ENCODE data around the gene CLRN3.

The CLRN3 gene

DNA sequence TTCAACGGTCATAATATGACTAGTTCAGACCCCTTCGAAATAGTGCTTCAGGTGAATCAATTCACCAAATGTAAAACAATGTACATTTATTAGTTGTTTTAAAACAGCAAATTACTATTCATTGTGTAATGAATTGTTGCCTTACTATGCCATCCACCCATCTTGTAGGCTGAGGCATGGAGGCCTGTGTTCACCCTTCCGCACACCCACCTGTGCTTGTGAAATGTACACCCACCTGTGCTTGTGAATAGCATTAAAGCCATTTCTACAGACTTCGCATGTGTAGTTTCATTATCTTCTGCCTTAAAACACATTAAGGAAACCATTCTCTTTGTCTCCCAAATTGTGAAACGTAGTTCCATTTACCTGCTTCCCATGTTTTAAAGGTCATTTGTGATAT is 16.8 kb downstream of the CLRN3 start:
- TF ChIP-seq SIN3A (IDR thresholded peaks at IDR 0.05; ENCODE audit: borderline replicate concordance, insufficient read depth, low read length) (no peak), FOXP2 (optimal IDR thresholded peaks at IDR 0.05; ENCODE audit: borderline replicate concordance, extremely low read depth, extremely low read length, insufficient read depth) (no peak), POLR2AphosphoS5 (IDR thresholded peaks at IDR 0.05; ENCODE audit: low read depth, low read length) (no peak)

DNA sequence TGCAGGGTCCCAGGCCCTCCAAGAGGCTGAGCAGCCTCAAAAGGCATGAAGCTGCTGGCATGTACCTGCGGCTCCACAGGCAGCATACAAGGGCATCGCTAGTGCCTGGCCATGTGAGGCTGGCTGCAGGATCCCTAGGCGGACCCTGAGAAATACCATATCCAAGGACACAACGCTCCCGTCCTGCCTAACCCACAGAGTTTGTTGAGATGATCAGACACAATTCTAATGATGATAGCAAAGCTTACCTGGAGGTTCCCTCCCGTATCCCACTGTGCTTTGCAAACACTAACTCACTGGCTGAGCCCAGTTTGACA is 17.3 kb downstream of the CLRN3 start:
- TF ChIP-seq, protein P1, sequence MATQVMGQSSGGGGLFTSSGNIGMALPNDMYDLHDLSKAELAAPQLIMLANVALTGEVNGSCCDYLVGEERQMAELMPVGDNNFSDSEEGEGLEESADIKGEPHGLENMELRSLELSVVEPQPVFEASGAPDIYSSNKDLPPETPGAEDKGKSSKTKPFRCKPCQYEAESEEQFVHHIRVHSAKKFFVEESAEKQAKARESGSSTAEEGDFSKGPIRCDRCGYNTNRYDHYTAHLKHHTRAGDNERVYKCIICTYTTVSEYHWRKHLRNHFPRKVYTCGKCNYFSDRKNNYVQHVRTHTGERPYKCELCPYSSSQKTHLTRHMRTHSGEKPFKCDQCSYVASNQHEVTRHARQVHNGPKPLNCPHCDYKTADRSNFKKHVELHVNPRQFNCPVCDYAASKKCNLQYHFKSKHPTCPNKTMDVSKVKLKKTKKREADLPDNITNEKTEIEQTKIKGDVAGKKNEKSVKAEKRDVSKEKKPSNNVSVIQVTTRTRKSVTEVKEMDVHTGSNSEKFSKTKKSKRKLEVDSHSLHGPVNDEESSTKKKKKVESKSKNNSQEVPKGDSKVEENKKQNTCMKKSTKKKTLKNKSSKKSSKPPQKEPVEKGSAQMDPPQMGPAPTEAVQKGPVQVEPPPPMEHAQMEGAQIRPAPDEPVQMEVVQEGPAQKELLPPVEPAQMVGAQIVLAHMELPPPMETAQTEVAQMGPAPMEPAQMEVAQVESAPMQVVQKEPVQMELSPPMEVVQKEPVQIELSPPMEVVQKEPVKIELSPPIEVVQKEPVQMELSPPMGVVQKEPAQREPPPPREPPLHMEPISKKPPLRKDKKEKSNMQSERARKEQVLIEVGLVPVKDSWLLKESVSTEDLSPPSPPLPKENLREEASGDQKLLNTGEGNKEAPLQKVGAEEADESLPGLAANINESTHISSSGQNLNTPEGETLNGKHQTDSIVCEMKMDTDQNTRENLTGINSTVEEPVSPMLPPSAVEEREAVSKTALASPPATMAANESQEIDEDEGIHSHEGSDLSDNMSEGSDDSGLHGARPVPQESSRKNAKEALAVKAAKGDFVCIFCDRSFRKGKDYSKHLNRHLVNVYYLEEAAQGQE (IDR thresholded peaks at IDR 0.05; ENCODE audit: insufficient read depth in 1 of 2, low read depth in 2 of 2, low read length in 2 of 2), result no peak
- TF ChIP-seq SIN3A (IDR thresholded peaks at IDR 0.05; ENCODE audit: borderline replicate concordance, insufficient read depth, low read length) (no peak), FOXP2 (optimal IDR thresholded peaks at IDR 0.05; ENCODE audit: borderline replicate concordance, extremely low read depth, extremely low read length, insufficient read depth) (no peak), TAF1 (IDR thresholded peaks at IDR 0.05; ENCODE audit: borderline replicate concordance, insufficient read depth, low read length) (no peak), POLR2AphosphoS5 (IDR thresholded peaks at IDR 0.05; ENCODE audit: low read depth, low read length) (no peak)

DNA sequence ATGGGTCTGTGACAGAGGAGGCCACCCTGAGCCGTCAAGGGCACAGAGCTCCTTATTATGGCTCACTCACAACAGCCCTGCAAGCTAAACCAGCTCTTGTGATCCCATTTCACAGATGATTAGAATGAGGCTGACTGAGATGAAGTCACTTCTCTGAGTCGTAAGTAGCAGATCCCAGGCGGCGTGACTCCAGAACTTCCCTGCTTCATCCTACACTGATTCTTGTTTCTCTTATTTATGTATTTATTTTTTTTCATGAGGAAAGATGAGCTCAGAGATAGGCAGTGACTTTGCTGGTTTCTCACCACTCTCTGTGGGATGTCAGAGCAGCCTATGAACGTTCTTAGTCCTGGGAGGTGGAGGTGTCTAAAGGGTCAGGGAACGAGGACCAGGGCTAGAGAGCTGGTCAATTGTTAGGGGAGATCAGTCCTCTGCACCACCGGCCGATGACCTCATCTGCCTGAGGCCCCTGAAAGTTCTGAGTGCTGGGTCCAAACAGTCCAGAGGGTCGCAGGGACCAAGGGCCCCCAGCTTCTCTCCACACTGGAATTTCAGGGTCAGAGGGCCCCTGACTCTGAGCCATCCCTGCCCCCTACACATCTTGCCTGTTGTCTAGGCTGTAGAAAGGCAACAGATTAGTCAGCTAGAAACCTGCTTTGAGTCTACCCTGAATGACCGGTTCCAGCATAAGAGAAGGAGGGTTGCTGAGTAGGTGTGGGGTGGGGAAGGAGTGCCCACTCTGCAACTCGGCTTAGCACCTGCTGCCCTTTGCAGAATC is 17.9 kb downstream of the CLRN3 start:
- TF ChIP-seq POLR2AphosphoS5 (IDR thresholded peaks at IDR 0.05; ENCODE audit: low read depth, low read length) (no peak), SIN3A (IDR thresholded peaks at IDR 0.05; ENCODE audit: borderline replicate concordance, insufficient read depth, low read length) (no peak), TAF1 (IDR thresholded peaks at IDR 0.05; ENCODE audit: borderline replicate concordance, insufficient read depth, low read length) (no peak), FOXP2 (optimal IDR thresholded peaks at IDR 0.05; ENCODE audit: borderline replicate concordance, extremely low read depth, extremely low read length, insufficient read depth) (no peak)
- TF ChIP-seq, protein P1 (IDR thresholded peaks at IDR 0.05; ENCODE audit: insufficient read depth in 1 of 2, low read depth in 2 of 2, low read length in 2 of 2), result no peak

DNA sequence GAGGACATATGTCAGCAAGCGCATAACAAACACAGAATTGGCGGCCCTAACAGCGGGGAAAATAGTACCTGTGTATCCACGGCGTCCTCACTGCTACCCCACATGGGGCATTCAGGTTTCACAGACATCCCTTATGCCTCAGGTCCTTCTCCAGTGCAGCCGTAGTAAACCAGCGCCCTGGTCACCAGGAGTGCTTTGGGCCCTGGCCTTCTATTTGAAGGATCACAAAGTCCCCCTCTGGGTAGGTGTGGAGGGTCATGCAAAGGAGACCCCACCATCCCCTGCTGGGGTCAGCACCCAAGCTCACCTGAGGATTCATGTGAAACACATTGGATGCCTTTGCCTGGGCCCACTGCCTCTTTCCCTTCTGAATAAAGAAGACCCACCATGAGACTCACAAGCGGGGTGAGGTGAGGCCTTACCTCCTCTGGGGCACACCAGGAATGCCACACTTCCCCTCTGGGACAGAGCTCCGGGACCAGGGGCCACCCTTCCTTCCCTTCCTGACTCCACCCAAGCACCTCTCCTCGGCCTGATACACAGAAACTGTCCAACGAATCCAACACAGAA is 18.8 kb downstream of the CLRN3 start:
- no peak for TF ChIP-seq POLR2AphosphoS5 (IDR thresholded peaks at IDR 0.05; ENCODE audit: low read depth, low read length)
- no peak for TF ChIP-seq TAF1 (IDR thresholded peaks at IDR 0.05; ENCODE audit: borderline replicate concordance, insufficient read depth, low read length)
- no peak for TF ChIP-seq FOXP2 (optimal IDR thresholded peaks at IDR 0.05; ENCODE audit: borderline replicate concordance, extremely low read depth, extremely low read length, insufficient read depth)
- TF ChIP-seq, protein P1 (IDR thresholded peaks at IDR 0.05; ENCODE audit: insufficient read depth in 1 of 2, low read depth in 2 of 2, low read length in 2 of 2), result no peak

DNA sequence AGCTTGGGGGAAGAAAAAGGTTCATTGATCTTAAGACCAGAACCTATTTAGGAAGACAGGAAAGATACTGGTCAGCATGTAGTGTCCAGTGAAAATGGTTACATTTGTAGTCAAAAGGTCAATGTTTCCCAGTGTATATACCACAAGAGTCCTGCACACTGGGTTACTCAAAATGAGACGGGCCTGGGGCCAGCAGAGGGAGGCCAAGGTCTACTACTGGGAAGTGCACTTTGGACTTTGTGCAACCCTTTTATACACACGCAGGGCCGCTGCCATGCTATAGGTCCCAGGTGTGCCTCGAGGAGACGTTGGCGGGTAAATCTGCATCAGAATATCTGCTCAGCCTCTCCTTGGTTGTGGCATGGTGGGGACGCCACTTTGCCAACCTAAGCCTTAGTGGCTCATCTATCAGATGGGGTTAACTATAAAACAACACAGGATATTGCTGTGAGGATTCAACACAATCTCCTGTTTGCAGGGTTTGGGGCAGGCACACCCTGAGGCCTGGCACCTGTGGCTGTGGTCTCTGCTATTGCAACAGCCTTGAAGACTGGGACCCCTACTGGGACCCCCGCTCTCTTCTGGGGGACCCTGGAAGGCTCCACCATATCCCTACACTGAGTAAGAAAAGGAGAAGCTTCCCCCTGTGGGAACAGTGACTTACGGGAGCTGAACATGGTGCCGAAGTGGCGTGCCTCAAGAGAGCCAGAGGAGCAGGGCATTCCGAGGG is 19.7 kb downstream of the CLRN3 start:
- TF ChIP-seq SIN3A (IDR thresholded peaks at IDR 0.05; ENCODE audit: borderline replicate concordance, insufficient read depth, low read length) (no peak), POLR2AphosphoS5 (IDR thresholded peaks at IDR 0.05; ENCODE audit: low read depth, low read length) (no peak), FOXP2 (optimal IDR thresholded peaks at IDR 0.05; ENCODE audit: borderline replicate concordance, extremely low read depth, extremely low read length, insufficient read depth) (no peak), TAF1 (IDR thresholded peaks at IDR 0.05; ENCODE audit: borderline replicate concordance, insufficient read depth, low read length) (no peak)
- TF ChIP-seq, protein P1 (IDR thresholded peaks at IDR 0.05; ENCODE audit: insufficient read depth in 1 of 2, low read depth in 2 of 2, low read length in 2 of 2), result no peak

Measured in PFSK-1 (cell line).